NCI-H460 (cell line): Measurements from ENCODE around the gene TAL2. TPM values are rescaled to one million over a fixed set of nuclear protein-coding genes. Genes with fewer than 3 reads are reported as not detected.
"Not testable (repeated sequence)": the region's sequence is repeated elsewhere in the genome, so short reads cannot be mapped to it uniquely, and the experiment has no call there.

Source experiments
- DNase-seq: peaks from one replicate; pipeline ENCODE4 v3.0.0-alpha.2; 2016; ENCODE audit warnings: low read depth; ENCODE audit errors: extremely low read depth
- total RNA-seq: library from RNA; depleted of rRNA; stranded (reverse); fragments of >200 nt; shearing (Covaris generic); gene quantifications from 2 replicates; pipeline ENCODE4 v1.2.3, GENCODE V29; 2014; rRNA removed

The TAL2 gene
- total RNA-seq, 1 experiment from 2014 or later: not detected

DNA sequence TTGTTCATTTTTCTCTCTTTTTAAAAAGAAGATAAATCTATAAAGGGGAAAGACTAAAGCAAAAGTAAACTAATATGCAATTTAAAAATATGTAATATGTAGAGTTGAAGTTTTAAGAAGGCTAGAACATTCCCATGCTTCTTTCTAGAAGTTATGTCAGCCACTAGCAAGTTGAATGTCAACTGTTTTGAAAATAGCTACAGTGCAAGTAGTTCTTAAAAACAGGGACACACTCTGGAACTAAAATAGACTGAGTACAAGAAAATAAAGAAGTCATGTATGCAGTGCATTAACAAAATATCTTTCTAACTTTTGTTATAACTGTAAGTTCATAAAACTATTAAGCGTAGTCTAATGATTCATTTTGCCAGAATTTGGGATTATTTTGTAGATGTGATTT lies 40.0 kb downstream of the TAL2 start:
- no peak for DNase-seq

DNA sequence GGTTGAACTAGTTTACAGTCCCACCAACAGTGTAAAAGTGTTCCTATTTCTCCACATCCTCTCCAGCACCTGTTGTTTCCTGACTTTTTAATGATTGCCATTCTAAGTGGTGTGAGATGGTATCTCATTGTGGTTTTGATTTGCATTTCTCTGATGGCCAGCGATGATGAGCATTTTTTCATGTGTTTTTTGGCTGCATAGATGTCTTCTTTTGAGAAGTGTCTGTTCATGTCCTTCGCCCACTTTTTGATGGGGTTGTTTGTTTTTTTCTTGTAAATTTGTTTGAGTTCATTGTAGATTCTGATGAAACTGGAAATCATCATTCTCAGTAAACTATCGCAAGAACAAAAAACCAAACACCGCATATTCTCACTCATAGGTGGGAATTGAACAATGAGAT lies 41.4 kb downstream of the TAL2 start:
- DNase-seq: not testable (repeated sequence)

DNA sequence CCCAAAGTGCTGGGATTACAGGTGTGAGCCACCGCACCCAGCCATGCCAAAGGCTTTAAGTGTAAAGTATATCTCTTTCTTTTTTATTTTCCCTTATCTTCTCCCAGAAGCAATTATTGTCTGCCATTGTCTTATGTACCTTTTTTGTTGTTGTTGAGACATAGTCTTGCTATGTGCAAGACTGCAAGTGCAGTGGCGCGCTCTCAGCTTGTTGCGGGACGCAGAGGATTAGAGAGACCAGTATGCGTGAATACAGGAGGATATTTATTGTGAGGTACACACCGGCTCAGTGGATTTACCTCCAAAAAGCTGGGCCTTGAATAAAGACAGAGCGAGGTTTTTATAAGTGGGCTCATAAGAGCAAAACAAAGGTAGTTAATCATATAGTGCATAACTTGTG lies 43.9 kb downstream of the TAL2 start:
- no peak for DNase-seq

DNA sequence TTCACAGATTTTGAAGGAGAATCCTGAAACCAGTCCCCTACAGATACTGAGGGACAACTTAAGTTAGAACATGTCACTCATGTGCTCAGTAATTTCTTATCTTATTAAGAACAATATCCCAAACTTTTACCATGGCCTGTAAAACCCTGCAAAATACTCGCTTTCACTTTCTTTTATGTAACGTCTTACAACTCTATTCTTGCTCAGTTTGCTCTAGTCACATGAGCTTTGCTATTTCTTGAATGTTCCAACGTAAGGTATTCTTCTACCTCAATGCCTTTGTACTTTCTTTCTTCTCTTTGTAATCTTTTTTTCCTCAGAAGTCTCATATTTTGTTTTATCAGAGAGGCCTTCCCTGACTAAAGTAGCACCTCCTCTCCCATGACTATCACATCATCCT lies 46.1 kb downstream of the TAL2 start:
- DNase-seq: no peak

DNA sequence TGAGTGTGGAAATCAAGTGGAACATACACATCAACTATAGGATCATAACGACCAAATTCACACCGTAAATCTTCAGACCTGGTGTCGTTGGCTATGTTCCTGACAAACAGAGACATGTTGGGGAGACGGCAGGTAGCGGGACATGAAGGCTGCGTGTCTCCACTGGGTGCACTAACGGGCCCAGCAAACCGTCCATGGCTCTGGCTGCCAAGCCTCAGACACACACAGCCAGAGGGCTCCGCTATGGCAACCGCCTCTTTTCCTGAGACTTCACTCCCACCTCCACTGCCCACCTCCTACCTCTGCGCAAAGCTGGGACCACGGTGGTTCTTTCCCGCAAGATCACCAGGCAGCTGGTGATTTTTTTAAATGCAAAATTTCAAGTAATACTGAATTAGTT lies 48.4 kb downstream of the TAL2 start:
- DNase-seq: no peak

DNA sequence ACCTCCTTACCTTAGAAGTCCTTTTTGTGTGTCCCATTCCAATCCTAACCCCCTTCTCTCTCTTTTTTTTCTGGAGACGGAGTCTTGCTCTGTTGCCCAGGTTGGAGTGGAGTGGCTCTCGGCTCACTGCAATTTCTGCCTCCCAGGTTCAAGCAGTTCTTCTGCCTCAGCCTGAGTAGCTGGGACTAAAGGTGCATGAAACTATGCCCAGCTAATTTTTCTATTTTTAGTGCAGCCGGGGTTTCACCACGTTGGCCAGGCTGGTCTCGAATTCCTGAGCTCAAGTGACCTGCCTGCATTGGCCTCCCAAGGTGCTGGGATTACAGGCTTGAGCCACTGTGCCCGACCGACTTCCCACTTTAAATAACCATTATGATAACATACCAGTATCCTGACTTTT lies 49.6 kb downstream of the TAL2 start:
- no peak for DNase-seq

DNA sequence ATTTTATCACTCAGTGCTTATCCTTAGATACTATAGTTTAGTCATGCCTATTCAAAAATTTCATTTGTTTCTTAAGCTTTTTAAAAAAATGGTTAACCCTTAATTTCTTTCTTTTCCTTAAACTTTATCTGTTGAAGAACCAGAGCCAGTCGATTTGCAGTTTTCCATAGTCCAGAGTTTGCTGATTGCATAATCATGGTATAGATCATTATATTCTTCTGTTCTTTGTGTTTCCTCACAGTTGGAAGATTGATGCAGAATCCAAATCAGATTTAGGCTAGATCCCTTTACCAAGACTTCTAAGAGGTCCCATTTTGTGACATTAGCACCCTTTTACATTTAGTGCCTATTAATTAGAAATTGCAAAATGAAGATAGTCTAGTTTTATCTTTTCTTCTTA lies 50.0 kb downstream of the TAL2 start:
- no peak for DNase-seq

Other genes with a start within 250 kb of the TAL2 start
- gene FSD1L, start 214.4 kb upstream of the TAL2 start, total RNA-seq: 4.0 and 6.2 TPM in 2 replicates
- 38.6 and 55.0 TPM in 2 replicates for gene FKTN, start 104.3 kb upstream of the TAL2 start, total RNA-seq
- 25.7 and 30.3 TPM in 2 replicates for gene TMEM38B, start 32.1 kb downstream of the TAL2 start, total RNA-seq